ENCODE measurements around the gene DCAF17.
"Not testable (repeated sequence)": the region's sequence is repeated elsewhere in the genome, so short reads cannot be mapped to it uniquely, and the experiment has no call there.

Gene DCAF17

DNA sequence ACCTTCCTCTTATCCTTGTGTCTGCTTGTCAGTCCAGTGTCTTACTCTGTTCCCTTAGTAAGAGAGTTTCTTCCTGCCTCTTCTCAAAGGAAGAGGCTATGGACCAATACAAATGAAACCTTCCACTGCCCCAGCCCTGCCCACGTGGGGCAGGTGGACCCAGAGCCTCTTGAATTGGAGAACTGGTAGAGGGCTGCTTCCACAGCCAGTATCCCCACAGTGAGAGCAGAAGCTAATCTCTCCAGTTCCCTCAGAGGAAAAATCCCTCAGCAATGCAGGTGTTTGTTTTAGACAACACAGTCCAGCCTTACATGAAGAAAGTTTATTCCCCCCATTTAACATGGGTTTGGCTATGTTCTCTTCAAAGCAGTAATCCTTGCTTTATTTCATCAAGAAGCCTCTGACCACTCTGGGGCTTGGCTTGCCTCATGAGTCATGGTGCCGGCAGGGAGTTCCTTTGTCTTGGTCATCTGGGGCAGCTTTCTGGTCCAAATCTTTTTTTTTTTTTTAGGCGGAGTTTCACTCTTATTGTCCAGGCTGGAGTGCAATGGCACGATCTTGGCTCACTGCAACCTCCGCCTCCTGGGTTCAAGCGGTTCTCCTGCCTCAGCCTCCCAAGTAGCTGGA lies 81.8 kb downstream of the DCAF17 start:
- DNase-seq: no peak

DNA sequence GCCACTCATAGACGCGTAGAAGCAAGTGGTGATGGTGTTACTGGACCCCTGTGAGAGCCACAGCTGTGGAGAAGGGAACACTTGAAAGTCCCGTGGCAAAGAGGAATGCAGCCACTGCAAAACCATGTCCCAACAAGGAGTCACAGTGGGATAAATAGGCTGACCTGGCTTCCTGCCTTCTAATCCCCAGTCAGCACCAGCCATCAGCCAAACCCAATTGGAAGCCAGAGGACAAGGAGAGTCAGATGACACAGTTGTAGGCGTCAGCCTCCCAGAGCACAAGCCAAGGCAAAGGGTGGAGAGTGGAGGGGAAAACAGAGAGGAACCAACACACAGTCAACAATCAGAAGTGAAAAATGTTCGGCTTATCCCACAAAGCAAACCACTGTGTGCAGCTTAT lies 82.8 kb downstream of the DCAF17 start:
- no peak for DNase-seq

DNA sequence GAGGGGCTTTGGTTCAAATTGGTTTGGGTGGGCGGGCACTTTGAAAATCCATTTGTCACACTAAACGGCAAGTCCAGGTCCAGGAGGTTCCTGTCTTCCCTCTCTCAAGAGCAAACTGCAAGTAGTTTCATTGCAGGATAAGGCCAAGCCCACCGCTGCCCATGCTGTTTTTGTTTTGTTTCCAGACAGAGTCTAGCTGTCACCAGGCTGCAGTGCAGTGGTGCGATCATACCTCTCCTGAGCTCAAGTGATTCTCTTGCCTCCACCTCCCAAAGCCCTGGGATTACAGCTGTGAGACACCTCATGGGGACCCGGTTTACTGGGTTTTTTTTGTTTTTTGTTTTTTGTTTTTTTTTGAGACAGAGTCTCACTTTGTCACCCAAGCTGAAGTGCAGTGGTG lies 86.4 kb downstream of the DCAF17 start:
- no peak for DNase-seq

DNA sequence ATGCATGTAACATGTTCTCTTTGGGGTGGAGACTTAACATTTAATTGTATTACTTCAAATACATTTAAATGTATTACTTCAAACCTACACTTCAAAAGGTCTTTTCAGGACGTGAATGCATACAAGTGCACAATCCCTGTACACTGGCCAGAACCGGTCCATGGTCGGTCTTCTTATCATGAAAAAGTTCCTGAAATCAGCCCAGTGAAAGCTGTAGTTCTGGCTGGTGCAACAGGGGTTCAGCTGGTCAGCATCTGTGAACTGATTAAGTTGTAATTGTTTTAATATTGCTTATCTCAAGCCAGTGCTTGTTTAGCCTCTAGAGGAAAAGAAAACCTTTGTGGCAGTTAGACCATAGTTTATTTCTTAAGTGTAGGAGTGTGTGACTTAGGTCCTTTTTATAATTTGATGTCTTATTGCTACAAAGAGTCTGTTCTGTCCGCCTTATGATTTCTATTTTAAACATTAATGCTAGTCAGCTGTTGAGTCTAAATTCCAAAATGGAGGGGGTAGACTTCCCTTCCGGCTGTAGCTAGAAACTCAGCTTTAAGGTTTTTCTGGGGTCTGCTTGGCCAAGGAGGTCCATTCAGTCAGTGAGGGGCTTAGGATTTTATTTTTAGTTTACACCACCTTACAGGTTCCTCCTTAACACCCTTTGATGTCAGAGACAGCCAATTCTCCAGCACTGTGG lies 87.5 kb downstream of the DCAF17 start:
- DNase-seq: no peak

DNA sequence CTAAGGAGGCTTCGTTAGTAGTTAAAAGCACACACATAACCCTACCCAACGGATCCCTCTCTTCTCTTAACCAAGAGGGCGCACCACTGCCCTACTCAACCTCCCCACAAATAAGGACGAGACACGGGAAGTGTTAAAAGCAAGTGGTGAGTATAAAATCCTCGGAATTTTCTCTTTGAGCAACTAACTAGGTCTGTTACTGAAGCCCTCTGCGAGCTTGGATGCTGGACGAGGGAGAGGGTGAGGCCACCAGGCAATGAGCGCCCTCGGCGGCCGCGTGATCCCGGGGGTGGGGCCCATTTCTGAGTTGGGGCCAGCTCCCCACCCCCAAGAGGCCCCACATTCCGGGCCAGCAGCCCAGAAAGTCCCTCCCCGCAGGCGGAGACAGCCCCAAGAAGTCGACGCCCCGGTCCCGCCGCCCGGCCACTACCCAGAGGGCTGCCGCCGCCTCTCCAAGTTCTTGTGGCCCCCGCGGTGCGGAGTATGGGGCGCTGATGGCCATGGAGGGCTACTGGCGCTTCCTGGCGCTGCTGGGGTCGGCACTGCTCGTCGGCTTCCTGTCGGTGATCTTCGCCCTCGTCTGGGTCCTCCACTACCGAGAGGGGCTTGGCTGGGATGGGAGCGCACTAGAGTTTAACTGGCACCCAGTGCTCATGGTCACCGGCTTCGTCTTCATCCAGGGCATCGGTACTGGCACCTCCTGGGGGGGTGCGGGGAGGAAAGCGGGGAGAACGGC lies 88.2 kb downstream of the DCAF17 start, which contains the start of gene CYBRD1:
TSS of gene CYBRD1 (plus strand) at position 423 of the 736 bp plus-strand sequence. CDS start at position 495, 72 bp downstream.
- DNase-seq: no peak

DNA sequence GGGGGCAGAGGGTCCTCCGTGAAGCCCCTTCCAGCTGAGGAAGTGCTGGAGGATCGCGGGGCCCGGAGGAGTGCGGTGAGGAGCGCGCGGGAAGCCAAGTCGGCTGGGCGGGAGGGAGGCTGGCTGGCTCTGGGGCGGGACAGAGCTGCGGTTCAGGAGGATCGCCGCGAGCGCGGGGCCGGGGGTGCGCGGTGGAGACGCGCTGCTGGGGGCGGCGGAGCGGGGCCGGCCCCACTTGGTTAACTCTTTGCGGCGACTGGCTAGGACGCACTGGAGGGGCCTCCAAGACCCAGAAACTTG lies 88.7 kb downstream of the DCAF17 start:
- no peak for DNase-seq

DNA sequence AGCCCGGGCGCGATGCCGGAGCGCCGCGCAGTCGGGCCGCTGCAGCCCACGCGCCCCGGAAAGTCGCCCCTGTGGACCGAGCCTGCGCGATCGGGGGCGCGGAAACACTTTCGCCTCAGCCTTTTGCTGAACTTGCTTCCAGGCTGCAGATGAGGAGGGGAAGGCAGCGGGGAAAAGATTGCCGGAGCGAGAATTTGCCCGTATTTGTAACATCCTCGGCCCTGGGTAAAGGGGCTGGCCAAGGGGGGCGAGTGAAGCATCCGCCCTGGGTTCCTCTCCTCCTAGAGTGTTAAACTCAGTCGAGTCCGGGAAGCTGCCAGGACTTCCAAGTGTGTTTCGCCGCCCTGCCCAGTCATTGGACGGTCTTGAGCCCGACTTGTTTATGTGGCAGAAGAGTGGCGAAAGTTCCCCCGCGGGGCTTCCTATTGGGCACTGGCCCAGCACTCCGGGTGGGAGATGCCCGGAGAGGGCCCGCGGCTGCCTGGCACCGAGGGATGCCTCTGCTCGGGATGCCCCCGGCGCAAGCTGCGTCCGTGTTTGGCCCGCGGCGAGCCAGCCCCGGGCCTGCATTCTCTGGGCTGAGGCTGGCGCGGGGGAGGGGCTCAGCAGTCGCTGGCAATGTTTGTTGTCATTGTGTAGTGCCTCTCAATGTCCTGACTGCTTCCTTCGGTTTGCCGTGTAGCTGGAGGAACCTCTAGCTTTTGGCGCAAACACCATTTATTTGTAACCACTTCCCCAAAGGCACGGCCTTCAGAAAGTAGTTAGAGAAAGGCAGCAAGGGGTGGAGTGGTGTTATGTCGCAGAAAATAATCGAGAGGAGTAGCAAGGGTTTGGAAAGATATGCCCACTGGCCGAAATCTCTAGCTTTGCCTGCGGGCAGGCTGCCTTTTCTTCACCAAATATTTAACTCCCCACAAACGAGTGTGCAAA lies 89.3 kb downstream of the DCAF17 start:
- DNase-seq: peak; percentile 4

DNA sequence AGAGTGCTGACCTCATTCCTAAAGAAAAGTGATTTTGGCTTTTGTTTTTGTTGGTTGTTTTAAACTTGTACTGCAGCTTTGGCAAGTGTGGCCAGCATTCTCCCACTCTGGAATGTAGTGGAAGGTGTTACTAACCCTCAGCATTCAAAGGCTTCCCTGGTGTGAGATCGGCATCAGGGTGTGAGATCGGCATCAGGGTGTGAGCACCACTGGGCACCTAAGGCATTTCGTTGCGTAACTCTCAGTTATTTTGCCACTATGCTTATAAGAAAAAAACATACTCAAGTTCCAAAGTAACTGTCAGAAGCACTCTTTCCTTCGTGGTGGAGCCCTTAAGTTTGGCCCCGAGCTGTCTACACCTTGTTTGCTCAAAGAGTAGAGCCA lies 90.0 kb downstream of the DCAF17 start:
- DNase-seq: no peak

DNA sequence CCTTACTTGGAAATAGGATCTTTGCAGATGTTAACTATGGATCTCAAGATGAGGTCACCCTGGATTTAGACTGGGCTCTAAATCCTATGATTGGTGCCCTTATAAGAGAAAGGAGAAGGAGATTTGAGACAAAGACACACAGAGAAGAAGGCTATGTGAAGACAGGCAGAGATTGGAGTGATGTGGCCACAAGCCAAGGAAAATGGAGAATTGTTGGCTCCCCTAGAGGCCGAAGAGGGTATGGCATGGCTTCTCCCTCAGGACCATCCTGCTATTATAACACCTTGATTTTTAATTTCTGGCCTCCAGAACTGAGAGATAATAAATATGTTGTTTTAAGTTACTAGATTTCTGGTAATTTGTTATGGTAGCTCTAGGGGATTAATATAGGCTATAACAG lies 95.9 kb downstream of the DCAF17 start:
- DNase-seq: no peak

DNA sequence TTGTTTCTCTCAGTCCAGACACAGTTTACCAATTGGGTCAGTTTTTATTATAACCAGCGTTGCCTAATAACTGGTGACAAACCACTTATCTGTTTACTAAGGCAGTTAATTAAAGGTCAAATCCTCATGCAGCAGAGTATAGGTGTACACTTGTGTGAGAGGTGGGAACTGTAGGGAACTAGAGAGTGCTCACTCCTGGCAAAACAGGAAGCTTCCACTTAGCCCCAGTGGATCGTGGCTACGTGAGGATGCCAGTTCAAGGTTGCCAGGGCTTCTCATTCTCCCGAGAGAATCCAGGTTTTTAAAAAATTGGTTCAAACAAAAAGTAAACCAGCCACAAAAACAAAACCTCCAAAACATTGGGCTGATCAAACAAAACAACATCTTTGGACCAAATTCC lies 96.4 kb downstream of the DCAF17 start:
- DNase-seq: no peak

DNA sequence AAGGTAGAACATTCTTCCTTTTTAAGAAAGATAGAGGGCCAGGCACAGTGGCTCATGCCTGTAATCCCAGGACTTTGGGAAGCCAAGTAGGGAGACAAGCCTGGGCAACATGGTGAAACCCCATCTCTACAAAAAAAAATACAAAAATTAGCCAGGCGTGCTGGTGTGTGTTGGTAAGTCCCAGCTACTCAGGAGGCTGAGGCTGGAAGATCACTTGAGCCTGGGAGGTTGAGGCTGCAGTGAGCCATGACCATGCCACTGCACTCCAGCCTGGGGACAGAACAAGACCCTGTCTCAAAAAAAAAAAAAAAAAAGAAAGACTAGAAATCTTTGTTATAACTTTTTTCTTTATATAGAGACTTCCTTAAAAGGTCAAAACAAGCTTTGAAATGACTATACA lies 96.8 kb downstream of the DCAF17 start:
- DNase-seq: not testable (repeated sequence)

DNA sequence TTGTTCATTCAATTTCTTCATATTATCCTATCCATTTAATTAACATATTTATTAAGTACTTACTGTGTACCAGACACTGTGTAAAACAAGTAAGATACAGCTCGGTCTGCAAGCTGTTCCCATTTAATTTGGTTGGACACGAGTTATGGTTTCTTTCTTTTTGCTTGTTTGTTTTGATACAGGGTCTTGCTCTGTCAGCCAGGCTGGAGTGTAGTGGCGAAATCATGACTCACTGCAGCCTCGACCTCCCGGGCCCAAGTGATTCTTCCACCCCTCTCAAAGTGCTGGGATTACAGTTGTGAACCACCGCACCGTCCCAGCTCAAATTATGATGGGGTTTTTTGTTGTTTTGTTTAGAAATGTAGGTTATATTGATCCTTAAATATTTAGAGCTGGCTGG lies 97.3 kb downstream of the DCAF17 start:
- no peak for DNase-seq

DNA sequence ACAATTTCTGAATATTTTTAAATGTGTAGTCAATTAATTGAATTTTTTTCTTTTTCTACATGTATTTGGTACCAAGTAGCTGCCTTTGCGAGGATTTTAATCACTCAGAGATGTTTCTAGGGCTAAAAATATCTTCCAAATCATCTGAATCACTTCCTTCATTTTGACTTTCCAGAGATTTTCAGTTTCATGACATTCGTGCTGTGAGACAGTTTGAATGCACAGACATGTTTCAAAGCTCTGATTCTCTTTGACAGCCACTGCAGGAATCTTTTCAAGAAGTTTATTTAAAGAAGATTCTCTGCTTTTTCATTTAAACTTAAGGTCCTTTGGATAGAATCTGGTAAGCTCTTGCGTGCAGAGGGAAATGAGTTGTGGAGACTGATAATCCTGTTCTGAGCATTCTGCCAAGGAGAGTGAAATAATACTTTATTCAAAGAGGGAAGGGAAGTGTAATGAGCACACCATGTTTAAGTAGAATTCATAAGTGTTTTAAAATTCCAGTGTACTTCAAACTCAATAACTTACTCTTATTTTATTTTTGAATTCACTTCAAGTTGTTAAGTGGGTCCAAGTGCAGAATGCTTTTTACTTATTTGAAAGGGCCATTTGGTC lies 97.9 kb downstream of the DCAF17 start:
- no peak for DNase-seq

DNA sequence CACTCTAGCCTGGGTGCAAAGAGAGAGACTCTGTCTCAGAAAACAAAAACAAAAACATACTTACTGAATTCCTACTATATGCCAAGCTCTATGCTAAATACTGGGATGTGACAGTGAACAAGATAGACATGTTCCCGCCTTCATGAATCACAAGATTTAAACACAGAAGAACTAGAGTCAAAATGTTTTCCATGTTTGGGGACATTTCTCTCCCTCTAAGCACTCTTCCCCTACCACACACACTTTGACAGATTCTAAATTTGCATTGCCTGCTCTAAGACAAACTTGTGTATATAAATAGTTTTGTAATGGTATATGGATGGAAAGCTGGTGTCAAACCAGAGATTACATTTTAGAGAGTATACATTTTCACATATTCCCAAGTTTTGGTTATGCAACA lies 99.3 kb downstream of the DCAF17 start:
- no peak for DNase-seq
